ENCODE results near the gene PITX1.
"Not testable (repeated sequence)": the region's sequence is repeated elsewhere in the genome, so short reads cannot be mapped to it uniquely, and the experiment has no call there.

PITX1 gene

GRCh38 chr5:135033901-135034235, at the start of gene PITX1:
Gene PITX1 (minus strand): TSS chr5:135034228. CDS start chr5:135033881, 347 bp downstream.
- peaks cover 39% of the 10 kb centered on the region for H3K4me1 Mint-ChIP-seq (ENCODE audit: low read depth)
- H3K27ac Mint-ChIP-seq: no peak within 1 kb of the TSS
- peaks cover 3% of the 10 kb centered on the region for H3K9me3 Mint-ChIP-seq (ENCODE audit: low read depth)
- peaks cover 2% of the 10 kb centered on the region for H3K36me3 Mint-ChIP-seq
- H3K27me3 Mint-ChIP-seq: peaks cover 43% of the 10 kb centered on the region
- H3K4me3 Mint-ChIP-seq: peak within 1 kb of the TSS; percentile 87

DNA sequence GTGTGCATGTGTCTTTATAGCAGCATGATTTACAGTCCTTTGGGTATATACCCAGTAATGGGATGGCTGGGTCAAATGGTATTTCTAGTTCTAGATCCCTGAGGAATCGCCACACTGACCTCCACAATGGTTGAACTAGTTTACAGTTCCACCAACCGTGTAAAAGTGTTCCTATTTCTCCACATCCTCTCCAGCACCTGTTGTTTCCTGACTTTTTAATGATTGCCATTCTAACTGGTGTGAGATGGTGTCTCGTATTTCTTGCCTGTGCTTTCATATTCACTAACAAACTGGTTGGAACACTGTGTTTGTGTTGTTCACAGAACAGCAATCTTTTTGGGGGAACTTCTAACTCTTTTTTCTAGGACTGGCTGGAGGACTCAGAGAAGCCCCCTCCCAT, 49.3 kb upstream of the PITX1 start:
- not testable (repeated sequence) for H3K4me1 Mint-ChIP-seq (ENCODE audit: low read depth); H3K27me3 Mint-ChIP-seq; H3K4me3 Mint-ChIP-seq; H3K36me3 Mint-ChIP-seq; H3K27ac Mint-ChIP-seq; H3K9me3 Mint-ChIP-seq (ENCODE audit: low read depth)

GRCh38 chr5:135081240-135081639, 47.2 kb upstream of the PITX1 start:
- Mint-ChIP-seq H3K9me3 (ENCODE audit: low read depth) (no peaks in the 10 kb centered on the region), H3K27ac (no peak overlapping the region), H3K4me3 (no peak overlapping the region), H3K4me1 (ENCODE audit: low read depth) (no peaks in the 10 kb centered on the region), H3K27me3 (no peaks in the 10 kb centered on the region), H3K36me3 (no peaks in the 10 kb centered on the region)

GRCh38 chr5:135079760-135080159, 45.7 kb upstream of the PITX1 start:
- no peaks in the 10 kb centered on the region for H3K9me3 Mint-ChIP-seq (ENCODE audit: low read depth)
- no peak overlapping the region for H3K27ac Mint-ChIP-seq
- H3K27me3 Mint-ChIP-seq: no peaks in the 10 kb centered on the region
- no peak overlapping the region for H3K4me3 Mint-ChIP-seq
- no peaks in the 10 kb centered on the region for H3K36me3 Mint-ChIP-seq
- H3K4me1 Mint-ChIP-seq (ENCODE audit: low read depth): no peaks in the 10 kb centered on the region

DNA sequence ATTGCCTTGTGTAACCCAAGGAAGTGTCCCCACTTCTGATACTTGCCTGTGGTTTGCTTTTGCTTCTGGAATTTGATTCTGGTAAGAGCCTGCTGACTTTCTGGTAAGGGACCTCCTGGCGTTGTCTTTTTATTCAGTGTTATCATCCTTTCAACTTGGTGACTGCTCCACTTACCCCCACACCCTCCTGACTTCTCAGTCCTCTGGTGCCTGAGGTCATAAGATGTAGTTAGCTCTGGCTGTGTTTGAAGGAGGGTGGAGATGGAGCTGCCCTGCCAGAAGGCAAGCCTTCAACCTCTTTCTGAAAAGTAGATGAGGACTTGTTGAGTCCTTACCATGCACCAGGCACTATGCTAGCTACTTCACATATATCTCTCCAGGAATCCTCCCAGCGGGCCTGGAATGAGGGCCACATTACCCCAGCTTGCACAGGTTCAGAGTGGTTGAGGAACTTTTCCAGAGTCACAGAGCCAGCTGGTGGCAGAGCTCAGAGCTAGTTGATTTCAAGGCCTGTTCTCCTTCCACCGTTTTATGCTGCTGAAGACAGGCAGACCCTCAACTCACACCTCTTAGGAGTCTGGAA, 45.2 kb upstream of the PITX1 start:
- Mint-ChIP-seq H3K4me1 (ENCODE audit: low read depth) (no peaks in the 10 kb centered on the region), H3K36me3 (no peaks in the 10 kb centered on the region), H3K9me3 (ENCODE audit: low read depth) (no peaks in the 10 kb centered on the region), H3K27me3 (no peaks in the 10 kb centered on the region), H3K4me3 (no peak overlapping the region), H3K27ac (no peak overlapping the region)

DNA sequence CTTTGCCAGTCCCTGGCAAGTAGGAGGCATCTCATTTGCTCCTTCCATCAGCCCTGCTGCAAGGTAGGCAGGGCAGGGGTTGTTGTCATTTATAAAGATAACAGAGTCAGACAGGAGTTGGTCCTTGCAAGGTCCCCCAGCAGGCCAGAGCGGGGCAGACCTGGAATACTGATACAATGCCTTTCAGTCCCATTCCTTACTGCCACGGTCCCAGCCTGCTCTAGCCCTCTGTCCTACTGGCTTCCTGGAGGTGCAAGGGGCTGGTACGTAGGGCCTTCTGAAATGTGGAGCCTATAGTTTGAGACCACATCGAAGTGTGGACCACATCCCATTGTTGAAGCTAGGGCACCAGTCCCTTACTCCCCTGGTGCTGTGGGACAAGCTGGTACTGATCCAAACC, 42.8 kb upstream of the PITX1 start:
- no peaks in the 10 kb centered on the region for H3K36me3 Mint-ChIP-seq
- H3K4me3 Mint-ChIP-seq: no peak overlapping the region
- H3K9me3 Mint-ChIP-seq (ENCODE audit: low read depth): no peaks in the 10 kb centered on the region
- H3K27ac Mint-ChIP-seq: no peak overlapping the region
- no peaks in the 10 kb centered on the region for H3K4me1 Mint-ChIP-seq (ENCODE audit: low read depth)
- H3K27me3 Mint-ChIP-seq: no peaks in the 10 kb centered on the region

GRCh38 chr5:135076051-135076491, 42.0 kb upstream of the PITX1 start:
- H3K27ac Mint-ChIP-seq: no peak overlapping the region
- H3K4me1 Mint-ChIP-seq (ENCODE audit: low read depth): no peaks in the 10 kb centered on the region
- no peak overlapping the region for H3K4me3 Mint-ChIP-seq
- H3K9me3 Mint-ChIP-seq (ENCODE audit: low read depth): no peaks in the 10 kb centered on the region
- H3K36me3 Mint-ChIP-seq: no peaks in the 10 kb centered on the region
- no peaks in the 10 kb centered on the region for H3K27me3 Mint-ChIP-seq

GRCh38 chr5:135075621-135076020, 41.6 kb upstream of the PITX1 start:
- H3K27me3 Mint-ChIP-seq: no peaks in the 10 kb centered on the region
- no peaks in the 10 kb centered on the region for H3K36me3 Mint-ChIP-seq
- H3K4me3 Mint-ChIP-seq: no peak overlapping the region
- no peak overlapping the region for H3K27ac Mint-ChIP-seq
- H3K4me1 Mint-ChIP-seq (ENCODE audit: low read depth): no peaks in the 10 kb centered on the region
- H3K9me3 Mint-ChIP-seq (ENCODE audit: low read depth): no peaks in the 10 kb centered on the region

DNA sequence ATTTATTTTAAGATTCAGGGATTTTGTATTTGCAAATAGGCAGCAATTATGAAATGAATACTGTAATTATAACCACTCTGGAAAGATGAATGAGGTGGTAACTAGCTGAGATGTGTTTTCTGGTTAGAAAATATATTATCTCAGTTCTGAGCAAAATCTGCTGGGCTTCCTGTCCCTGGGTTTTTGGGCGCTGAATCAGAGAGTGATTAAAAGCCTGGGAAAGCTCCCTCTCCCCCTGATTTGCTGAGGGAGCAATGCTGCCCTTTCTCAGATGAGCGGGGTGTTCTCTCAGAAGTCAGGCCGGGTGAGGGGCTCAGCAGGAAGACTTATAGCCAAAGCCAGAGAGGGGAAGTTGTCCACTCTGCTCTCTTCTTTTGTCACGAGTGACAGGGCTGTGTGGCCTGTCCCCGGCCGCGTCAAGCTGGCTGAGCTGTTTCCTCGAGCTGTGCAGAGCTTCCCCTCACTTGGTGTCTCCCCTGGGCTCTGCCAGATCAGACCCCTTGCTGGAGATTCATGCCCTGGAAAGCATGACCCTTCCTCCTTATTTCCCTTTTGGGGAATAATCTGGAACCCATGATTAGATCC, 39.8 kb upstream of the PITX1 start:
- H3K36me3 Mint-ChIP-seq: no peaks in the 10 kb centered on the region
- no peak overlapping the region for H3K27ac Mint-ChIP-seq
- H3K9me3 Mint-ChIP-seq (ENCODE audit: low read depth): no peaks in the 10 kb centered on the region
- H3K4me3 Mint-ChIP-seq: no peak overlapping the region
- no peaks in the 10 kb centered on the region for H3K27me3 Mint-ChIP-seq
- H3K4me1 Mint-ChIP-seq (ENCODE audit: low read depth): no peaks in the 10 kb centered on the region

- Mint-ChIP-seq H3K27me3 (no peaks in the 10 kb centered on the region), H3K4me1 (ENCODE audit: low read depth) (no peaks in the 10 kb centered on the region), H3K27ac (no peak overlapping the region), H3K9me3 (ENCODE audit: low read depth) (no peaks in the 10 kb centered on the region), H3K36me3 (no peaks in the 10 kb centered on the region), H3K4me3 (no peak overlapping the region)
These were observed 38.6 kb upstream of the PITX1 start for GRCh38 chr5:135072387-135073281.

DNA sequence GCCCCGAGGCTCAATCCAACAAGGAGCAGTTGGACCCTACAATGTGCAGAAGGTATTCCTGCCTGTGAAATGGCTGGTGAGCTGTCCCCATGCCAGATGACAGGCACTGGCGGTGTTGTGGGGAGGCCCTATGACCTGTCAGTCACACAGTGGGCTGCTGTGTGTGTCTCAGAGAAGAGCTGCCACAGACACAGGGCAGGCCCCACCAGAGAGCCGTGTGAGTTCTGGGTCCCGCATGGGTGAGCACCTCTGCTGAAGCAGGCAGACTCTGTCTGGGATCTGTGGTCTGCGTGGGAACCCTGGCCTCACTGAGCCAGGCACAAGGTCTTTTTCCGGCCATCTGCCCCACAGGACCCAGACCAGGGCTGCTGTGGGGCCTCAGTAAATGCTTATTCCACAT, 37.3 kb upstream of the PITX1 start:
- H3K27me3 Mint-ChIP-seq: no peaks in the 10 kb centered on the region
- H3K9me3 Mint-ChIP-seq (ENCODE audit: low read depth): no peaks in the 10 kb centered on the region
- H3K4me3 Mint-ChIP-seq: no peak overlapping the region
- no peaks in the 10 kb centered on the region for H3K4me1 Mint-ChIP-seq (ENCODE audit: low read depth)
- H3K36me3 Mint-ChIP-seq: no peaks in the 10 kb centered on the region
- H3K27ac Mint-ChIP-seq: no peak overlapping the region

GRCh38 chr5:135069895-135070657, 36.0 kb upstream of the PITX1 start:
- Mint-ChIP-seq H3K4me3 (no peak overlapping the region), H3K4me1 (ENCODE audit: low read depth) (no peaks in the 10 kb centered on the region), H3K27me3 (no peaks in the 10 kb centered on the region), H3K9me3 (ENCODE audit: low read depth) (no peaks in the 10 kb centered on the region), H3K27ac (no peak overlapping the region), H3K36me3 (no peaks in the 10 kb centered on the region)

DNA sequence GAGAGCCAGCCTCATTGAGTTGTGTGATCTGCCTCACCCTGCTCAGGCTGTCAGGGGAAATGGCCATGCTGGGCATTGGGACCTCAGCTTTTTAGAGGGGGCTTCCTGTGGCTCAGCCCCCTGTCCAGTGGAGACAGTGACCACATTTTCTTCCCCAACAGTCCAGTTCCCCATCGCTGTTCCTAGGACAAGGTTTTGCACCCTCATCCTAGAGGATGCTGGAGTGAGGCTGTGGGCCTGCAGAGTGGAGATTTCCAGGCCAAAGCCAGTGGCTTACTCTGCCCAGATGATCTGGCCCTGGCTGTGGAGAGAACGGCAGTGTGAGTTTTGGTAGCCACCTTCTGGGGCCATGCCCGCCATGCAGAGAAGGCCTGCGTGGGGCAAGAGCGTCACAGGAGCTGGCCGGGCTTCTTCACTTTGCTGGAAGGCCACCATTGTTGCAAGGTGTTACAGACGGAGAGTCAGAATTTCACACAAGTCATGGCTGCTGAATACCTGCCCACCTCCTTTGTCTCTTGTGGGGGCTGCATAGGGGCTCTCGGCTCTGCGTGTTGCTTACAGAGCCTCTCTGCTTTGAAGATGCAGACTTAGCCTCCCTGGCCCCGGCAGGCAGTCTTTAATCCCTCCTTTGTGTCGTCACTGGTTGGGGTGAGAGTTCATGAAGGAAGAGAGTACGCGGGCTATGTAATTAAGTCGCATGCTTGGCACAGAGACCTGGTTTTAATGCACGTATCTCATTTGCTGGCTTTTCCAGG, 35.2 kb upstream of the PITX1 start:
- Mint-ChIP-seq H3K27me3 (no peaks in the 10 kb centered on the region), H3K9me3 (ENCODE audit: low read depth) (no peaks in the 10 kb centered on the region), H3K4me3 (no peak overlapping the region), H3K4me1 (ENCODE audit: low read depth) (no peaks in the 10 kb centered on the region), H3K36me3 (no peaks in the 10 kb centered on the region), H3K27ac (no peak overlapping the region)

GRCh38 chr5:135067587-135067986, 33.6 kb upstream of the PITX1 start:
- Mint-ChIP-seq H3K4me1 (ENCODE audit: low read depth) (no peaks in the 10 kb centered on the region), H3K36me3 (no peaks in the 10 kb centered on the region), H3K9me3 (ENCODE audit: low read depth) (no peaks in the 10 kb centered on the region), H3K27ac (no peak overlapping the region), H3K4me3 (no peak overlapping the region), H3K27me3 (no peaks in the 10 kb centered on the region)

Data from activated naive CD8-positive, alpha-beta T cell (primary cell).